ENCODE results near the gene ZNF45.

ZNF45 gene

DNA sequence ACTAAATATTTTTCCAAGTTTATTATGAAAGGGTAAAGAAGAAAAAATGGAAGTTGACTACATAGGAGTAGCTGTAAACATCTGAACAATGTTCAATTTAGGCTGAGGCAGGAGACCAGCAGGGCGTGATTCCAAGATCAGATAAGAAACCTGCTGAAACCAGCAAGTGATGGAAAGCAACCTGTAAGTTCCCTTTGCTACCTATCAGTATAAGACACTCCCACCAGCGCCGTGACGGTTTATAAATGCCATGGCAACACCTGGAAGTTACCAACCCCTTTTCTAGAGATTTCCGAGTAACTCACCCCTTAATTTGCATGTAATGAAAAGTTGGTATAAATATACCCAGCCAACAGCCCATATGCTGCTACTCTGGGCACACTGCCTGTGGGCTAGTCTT lies 1.1 kb upstream of the ZNF45 start:
- Mint-ChIP-seq H3K36me3 (peaks cover 14% of the 10 kb centered on the region), H3K4me1 (peaks cover 20% of the 10 kb centered on the region), H3K9me3 (peaks cover 6% of the 10 kb centered on the region), H3K27me3 (no peaks in the 10 kb centered on the region), H3K4me3 (no peak overlapping the region), H3K27ac (no peak overlapping the region)

DNA sequence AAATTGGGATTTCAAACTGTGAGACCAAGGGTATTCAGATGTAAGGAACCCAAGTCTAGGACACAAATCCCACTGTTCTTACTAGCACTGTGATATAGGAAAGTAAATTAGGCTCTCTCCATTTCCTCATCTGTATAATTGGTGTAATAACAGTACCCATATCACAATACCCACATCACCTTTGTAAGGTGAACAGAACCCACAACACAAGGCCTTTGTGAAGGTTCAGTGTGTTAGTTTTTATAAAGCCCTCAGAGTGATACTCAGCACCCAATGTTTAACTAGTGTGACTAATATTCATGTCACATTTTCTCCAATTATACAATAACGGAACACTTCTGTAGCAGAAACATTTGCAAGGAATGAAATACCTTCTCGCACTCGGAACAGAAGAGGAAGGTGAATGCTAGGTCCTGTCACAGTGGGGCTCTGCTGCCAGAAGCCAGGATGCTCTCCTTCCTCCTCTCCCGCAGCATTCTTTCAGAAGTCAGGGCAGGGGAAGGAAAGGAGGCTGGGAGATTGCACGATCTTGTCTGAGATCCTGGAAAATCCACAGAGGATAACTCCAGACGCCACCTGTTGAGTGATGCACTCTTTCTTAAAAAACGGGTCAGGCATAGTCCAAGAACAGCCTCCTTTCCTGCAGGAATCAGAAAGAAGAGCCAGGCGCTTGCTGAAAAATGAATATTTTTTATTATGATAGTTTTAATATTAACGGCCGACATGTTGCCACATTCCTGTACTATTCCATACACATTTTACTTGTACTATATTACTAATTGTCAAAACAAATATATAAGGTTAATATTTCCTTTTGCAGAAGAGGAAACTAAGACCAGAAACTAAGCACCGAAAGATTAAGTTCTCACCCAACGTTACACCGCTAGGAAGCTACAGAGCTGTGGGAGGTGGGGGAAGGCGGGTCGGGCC lies 762 bp downstream of the ZNF45 start:
- H3K4me1 Mint-ChIP-seq = peaks cover 23% of the 10 kb centered on the region
- H3K9me3 Mint-ChIP-seq = no peaks in the 10 kb centered on the region
- H3K4me3 Mint-ChIP-seq = peak overlapping the region; percentile 94
- no peaks in the 10 kb centered on the region for H3K27me3 Mint-ChIP-seq
- H3K36me3 Mint-ChIP-seq = peaks cover 29% of the 10 kb centered on the region
- peak overlapping the region; percentile 86 for H3K27ac Mint-ChIP-seq

DNA sequence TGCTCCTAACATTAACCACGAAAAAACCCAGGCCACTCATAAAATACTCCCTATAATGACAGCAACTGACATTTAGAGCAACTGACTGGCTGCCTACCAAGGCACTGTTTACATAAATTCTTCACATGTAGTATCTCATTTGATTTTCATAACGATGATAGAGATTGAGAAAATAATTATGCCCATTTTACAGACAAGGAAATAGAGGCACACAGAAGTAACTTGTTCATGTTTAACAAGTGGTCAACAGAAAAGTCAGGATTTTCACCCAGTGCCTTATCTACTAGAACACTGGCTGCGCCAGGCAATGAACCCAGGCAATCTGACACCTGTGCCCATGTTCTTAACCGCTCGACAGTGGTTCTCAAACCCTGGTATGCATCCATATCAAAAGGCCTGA lies 6.3 kb downstream of the ZNF45 start:
- no peak overlapping the region for H3K27ac Mint-ChIP-seq
- peaks cover 18% of the 10 kb centered on the region for H3K9me3 Mint-ChIP-seq
- H3K27me3 Mint-ChIP-seq = no peaks in the 10 kb centered on the region
- peaks cover 72% of the 10 kb centered on the region for H3K36me3 Mint-ChIP-seq
- peaks cover 21% of the 10 kb centered on the region for H3K4me1 Mint-ChIP-seq
- no peak overlapping the region for H3K4me3 Mint-ChIP-seq

DNA sequence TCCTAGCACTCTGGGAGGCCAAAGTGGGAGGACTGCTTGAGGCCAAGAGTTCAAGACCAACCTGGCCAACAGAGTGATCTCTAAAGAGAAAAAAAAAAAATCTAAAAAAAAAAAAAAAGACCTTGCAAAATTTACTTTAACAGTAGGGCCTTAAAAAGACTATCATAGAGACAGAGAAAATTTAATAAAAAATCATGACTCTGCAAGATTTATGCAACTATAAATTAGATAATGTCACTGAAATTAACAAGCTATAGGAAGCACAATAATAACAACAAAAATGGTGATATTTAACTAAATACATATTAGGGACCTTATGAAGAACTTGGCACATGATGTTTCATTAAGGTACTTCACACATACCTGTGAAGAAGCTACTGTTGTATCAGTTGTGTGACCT lies 11.2 kb downstream of the ZNF45 start:
- Mint-ChIP-seq H3K36me3 (peaks cover 81% of the 10 kb centered on the region), H3K9me3 (peaks cover 37% of the 10 kb centered on the region), H3K27me3 (no peaks in the 10 kb centered on the region), H3K4me3 (no peak overlapping the region), H3K4me1 (peaks cover 4% of the 10 kb centered on the region), H3K27ac (no peak overlapping the region)

DNA sequence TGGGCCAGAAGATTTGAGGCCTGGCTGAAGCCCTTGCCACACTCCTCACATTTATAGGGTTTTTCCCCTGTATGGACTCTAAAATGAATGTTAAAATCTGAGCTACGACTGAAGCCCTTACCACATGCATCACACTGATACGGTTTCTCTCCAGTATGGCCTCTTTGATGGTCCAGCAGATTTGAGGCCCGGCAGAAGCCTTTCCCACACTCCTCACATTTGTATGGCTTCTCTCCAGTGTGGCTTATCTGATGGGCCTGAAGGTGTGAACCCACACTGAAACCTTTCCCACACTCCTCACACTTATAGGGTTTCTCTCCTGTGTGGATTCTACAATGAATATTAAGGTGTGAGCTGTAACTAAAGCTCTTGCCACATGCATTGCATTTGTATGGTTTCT lies 21.0 kb downstream of the ZNF45 start:
- Mint-ChIP-seq H3K4me3 (no peak overlapping the region), H3K4me1 (no peaks in the 10 kb centered on the region), H3K27ac (no peak overlapping the region), H3K36me3 (peaks cover 59% of the 10 kb centered on the region), H3K9me3 (peaks cover 30% of the 10 kb centered on the region), H3K27me3 (no peaks in the 10 kb centered on the region)

DNA sequence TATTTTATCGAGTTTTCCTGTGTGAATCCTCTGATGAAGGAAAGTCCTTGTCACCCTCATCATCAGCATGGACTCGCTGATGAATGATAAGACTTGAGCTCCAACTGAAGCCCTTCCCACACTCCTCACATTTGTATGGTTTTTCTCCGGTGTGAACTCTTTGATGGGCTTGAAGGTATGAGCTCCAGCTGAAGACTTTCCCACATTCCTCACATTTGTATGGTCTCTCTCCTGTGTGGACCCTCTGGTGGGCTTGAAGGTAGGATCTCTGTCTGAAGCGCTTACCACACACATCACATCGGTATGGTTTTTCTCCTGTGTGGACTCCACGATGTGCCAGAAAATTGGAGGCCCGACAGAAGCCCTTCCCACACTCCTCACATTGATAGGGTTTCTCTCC lies 21.7 kb downstream of the ZNF45 start:
- Mint-ChIP-seq H3K27me3 (no peaks in the 10 kb centered on the region), H3K4me3 (no peak overlapping the region), H3K27ac (no peak overlapping the region), H3K9me3 (peaks cover 26% of the 10 kb centered on the region), H3K36me3 (peaks cover 55% of the 10 kb centered on the region), H3K4me1 (no peaks in the 10 kb centered on the region)

DNA sequence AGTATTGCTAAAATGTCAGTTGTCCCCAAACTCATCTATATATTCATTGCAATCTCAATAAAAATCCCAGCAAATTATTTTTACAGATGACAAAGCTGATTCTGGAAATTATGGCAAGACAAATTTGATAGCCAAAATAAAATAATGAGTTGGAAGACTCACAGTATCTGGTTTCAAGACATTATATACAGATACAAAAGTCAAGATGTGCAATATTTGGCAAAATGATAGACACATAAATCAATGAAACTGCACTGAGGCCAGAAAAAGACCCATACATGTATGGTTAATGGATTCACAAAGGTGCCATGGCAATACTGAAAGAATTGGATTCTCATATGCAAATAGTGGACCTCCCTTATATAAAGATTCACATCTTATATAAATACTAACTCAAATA lies 24.2 kb downstream of the ZNF45 start:
- H3K36me3 Mint-ChIP-seq = peaks cover 47% of the 10 kb centered on the region
- no peaks in the 10 kb centered on the region for H3K4me1 Mint-ChIP-seq
- peaks cover 31% of the 10 kb centered on the region for H3K9me3 Mint-ChIP-seq
- H3K4me3 Mint-ChIP-seq = no peak overlapping the region
- H3K27me3 Mint-ChIP-seq = no peaks in the 10 kb centered on the region
- H3K27ac Mint-ChIP-seq = no peak overlapping the region

DNA sequence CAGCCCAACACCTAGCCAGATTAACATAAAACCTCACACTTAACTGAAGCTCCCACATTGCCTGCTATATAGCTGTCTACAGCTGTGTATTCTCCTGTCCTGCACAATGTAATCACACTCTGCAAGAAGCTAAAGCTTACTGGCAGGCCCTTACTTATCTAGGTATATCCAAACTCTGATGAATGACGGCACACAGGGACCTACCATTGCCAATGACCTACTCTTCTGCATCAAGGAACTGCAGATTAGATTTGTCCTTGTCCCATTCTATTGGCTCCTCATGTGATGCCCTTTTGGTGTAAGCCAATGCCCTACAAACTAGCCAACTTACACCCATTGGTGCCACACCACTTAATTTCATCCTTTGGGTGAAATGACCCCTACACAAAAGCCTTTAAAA lies 26.4 kb downstream of the ZNF45 start:
- H3K4me1 Mint-ChIP-seq = no peaks in the 10 kb centered on the region
- H3K36me3 Mint-ChIP-seq = peaks cover 38% of the 10 kb centered on the region
- no peak overlapping the region for H3K27ac Mint-ChIP-seq
- peaks cover 38% of the 10 kb centered on the region for H3K9me3 Mint-ChIP-seq
- H3K4me3 Mint-ChIP-seq = no peak overlapping the region
- no peaks in the 10 kb centered on the region for H3K27me3 Mint-ChIP-seq

DNA sequence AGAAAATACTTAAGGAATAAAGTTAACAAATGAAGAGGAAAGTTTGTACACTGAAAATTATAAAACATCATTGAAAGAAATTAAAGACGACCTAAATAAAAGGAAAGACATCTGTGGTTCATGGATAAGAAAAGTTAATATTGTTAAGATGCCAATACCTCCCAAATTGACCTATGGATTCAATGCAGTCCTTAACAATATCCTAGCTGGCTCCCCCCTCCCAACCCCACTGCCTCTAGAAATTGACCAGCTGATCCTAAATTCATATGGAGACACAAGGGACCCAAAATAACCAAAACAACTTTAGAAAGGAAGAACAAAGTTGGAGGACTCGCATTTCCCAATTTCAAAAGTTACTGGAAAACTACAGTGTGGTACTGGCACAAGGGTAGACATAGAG lies 28.3 kb downstream of the ZNF45 start:
- H3K27me3 Mint-ChIP-seq = no peaks in the 10 kb centered on the region
- peaks cover 7% of the 10 kb centered on the region for H3K4me1 Mint-ChIP-seq
- peaks cover 41% of the 10 kb centered on the region for H3K9me3 Mint-ChIP-seq
- peaks cover 41% of the 10 kb centered on the region for H3K36me3 Mint-ChIP-seq
- H3K4me3 Mint-ChIP-seq = no peak overlapping the region
- H3K27ac Mint-ChIP-seq = no peak overlapping the region

DNA sequence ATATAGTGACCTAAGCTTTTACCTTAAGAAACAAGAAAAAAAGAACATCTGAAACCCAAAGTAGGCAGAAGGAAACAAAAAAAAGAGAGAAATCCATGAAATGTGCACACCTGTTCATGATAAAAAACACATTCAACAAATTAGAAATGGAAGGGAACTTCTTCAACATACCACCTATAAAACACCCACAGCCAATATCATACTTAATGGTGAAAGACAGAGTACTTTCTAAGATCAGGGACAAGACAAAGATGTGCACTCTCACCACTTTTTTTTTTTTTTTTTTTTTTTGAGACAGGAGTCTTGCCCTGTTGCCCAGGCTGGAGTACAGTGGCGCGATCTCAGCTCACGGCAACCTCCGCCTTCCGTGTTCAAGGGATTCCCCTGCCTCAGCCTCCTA lies 29.2 kb downstream of the ZNF45 start:
- H3K4me1 Mint-ChIP-seq = peaks cover 15% of the 10 kb centered on the region
- no peak overlapping the region for H3K4me3 Mint-ChIP-seq
- peaks cover 47% of the 10 kb centered on the region for H3K36me3 Mint-ChIP-seq

DNA sequence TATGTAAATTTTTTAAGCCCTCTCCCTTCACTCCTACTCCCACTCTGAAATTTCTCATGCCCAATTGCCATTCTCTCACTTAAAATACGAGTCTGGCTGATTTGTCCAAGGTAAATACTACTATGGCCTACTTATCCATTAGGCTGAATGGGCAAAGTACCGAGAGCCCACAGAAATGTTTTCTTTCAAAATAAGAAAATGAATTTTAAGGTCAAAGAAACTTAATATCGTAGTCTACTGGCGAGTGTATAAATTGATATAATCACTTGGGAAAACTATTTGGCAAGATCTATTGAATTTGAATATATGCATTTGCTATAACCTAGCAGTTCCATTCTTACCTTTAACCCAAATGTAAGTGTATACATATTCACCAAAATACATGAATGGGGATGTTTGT lies 32.7 kb downstream of the ZNF45 start:
- peaks cover 62% of the 10 kb centered on the region for H3K36me3 Mint-ChIP-seq
- H3K4me3 Mint-ChIP-seq = peak overlapping the region; percentile 92
- no peaks in the 10 kb centered on the region for H3K27me3 Mint-ChIP-seq
- peaks cover 63% of the 10 kb centered on the region for H3K9me3 Mint-ChIP-seq
- no peak overlapping the region for H3K27ac Mint-ChIP-seq
- H3K4me1 Mint-ChIP-seq = peaks cover 19% of the 10 kb centered on the region

More for the DNA sequence above, 29.2 kb downstream of the ZNF45 start:
- H3K9me3 Mint-ChIP-seq = peaks cover 48% of the 10 kb centered on the region
- no peaks in the 10 kb centered on the region for H3K27me3 Mint-ChIP-seq
- H3K27ac Mint-ChIP-seq = no peak overlapping the region

DNA sequence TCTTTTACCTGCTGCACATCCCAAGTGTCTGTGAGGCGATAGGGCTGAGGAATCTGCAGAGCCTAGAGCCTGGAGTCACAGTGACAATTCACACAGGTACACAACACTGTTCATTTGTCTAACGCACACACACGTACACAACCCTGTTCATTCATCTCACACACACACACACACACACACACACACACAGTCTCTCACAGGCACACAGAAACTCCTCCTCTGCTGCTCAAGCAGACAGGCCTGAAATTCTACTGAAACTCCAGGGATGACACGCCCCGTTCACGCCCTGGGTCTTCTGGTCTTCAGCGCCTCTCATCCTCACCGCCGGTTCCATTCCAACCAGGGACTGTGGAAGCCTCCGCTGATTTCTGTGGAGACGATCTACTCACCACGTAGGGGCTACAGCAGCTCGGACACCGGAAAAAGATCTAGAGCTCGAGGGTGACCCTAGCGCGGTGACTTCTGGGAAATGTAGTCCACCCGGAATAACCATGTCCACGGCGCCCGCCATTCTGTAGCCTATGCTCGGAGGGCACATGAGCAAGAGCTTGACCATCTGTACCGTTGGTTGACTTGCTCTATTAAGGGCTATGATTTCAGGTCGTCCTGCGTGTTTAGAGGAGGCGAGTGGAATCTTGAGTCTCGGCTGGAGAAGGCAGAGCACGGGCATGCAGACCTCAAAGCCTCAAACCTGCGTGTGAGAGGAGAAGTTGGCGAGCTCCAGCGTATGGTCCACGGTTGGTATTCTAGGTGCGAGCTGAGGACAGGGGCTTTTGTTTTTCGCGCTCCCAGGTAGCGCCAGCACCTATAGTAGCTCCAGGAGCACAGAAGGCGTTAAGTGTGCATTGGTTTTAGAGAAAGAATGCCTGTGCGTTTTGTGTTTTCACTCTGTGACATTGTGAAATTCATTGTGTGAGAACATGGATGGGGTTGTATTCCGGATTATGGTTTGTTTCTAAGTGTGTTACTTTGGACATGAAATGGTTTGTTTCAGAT lies 33.4 kb downstream of the ZNF45 start:
- H3K9me3 Mint-ChIP-seq = peaks cover 57% of the 10 kb centered on the region
- no peaks in the 10 kb centered on the region for H3K27me3 Mint-ChIP-seq
- peak overlapping the region; percentile 76 for H3K27ac Mint-ChIP-seq
- H3K4me1 Mint-ChIP-seq = peaks cover 19% of the 10 kb centered on the region
- H3K4me3 Mint-ChIP-seq = peak overlapping the region; percentile 92
- peaks cover 61% of the 10 kb centered on the region for H3K36me3 Mint-ChIP-seq

DNA sequence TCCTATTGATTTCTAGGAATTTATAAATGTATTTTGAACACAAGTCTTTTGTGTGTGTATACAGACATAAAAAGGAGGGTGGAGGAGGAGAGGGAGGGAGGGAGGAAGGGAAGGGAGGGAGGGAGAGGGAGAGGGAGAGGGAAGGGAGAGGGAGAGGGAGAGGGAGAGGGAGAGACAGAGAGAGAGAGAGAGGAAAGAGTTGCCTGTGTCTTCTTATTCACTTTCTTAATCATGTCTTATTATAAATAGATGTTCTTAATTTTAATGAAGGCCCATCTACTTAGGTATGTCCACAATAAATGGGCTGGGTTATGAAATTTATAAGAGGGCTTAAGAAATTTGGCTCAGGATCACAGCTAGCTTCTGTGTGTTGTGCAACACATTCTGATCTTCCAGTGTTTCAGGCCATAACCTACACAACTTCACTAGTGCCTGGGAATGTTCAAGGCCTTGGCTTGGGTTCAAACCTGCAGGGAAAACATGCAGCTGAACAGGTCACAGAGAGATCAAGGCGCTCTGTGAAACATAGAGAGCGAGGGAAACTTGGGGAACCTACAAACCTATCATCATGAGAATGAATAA lies 39.3 kb downstream of the ZNF45 start:
- Mint-ChIP-seq H3K27me3 (peaks cover 2% of the 10 kb centered on the region), H3K4me1 (peaks cover 4% of the 10 kb centered on the region), H3K36me3 (peaks cover 52% of the 10 kb centered on the region)

DNA sequence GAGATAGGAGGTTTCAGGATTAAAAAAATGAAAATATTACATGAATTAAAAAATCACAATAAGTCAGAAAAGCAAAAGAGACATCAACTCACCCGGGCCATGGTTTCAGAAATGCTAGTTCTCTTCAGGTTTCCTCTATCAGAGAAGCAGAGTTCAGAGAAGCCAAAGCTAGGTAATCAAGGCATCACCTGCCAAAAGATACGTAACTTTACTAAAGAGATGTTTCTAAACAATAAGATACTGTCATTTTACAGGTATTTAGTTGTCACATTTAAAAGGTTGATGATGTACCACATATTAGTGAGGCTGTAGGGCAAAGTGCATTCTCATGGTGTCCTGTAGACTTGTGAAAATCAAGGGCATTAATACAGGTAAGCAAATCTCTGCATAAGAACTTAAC lies 51.2 kb downstream of the ZNF45 start, which contains the start of gene ZNF404:
Gene ZNF404 (minus strand): TSS at position 101 of the 400 bp plus-strand sequence.
- no peak within 1 kb of the TSS for H3K4me3 Mint-ChIP-seq
- H3K9me3 Mint-ChIP-seq = peaks cover 54% of the 10 kb centered on the region
- peaks cover 50% of the 10 kb centered on the region for H3K36me3 Mint-ChIP-seq
- no peaks in the 10 kb centered on the region for H3K4me1 Mint-ChIP-seq
- no peaks in the 10 kb centered on the region for H3K27me3 Mint-ChIP-seq
- no peak within 1 kb of the TSS for H3K27ac Mint-ChIP-seq

More for the DNA sequence above, 39.3 kb downstream of the ZNF45 start:
- no peak overlapping the region for H3K4me3 Mint-ChIP-seq
- H3K9me3 Mint-ChIP-seq = peaks cover 38% of the 10 kb centered on the region
- H3K27ac Mint-ChIP-seq = no peak overlapping the region

DNA sequence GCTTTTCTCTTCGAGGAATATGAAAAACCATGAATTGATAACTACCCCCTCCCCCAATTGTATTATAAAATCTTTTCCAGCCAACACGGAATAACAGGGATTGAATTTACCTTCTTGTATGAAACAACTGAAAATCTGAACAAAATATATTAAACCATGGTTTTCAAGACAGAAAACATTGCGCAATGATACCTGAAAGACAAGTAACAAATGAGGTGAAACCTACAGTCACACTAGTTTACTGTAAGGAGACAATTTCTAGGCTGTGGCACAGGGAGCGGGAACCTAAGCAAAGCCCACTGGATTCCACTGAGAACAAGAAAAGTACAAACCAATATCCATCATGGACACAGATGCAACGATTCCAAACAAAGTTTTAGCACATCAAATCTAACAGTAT lies 54.6 kb downstream of the ZNF45 start:
- Mint-ChIP-seq H3K36me3 (peaks cover 55% of the 10 kb centered on the region), H3K27ac (no peak overlapping the region), H3K9me3 (peaks cover 54% of the 10 kb centered on the region), H3K27me3 (no peaks in the 10 kb centered on the region), H3K4me1 (no peaks in the 10 kb centered on the region), H3K4me3 (no peak overlapping the region)
